T-helper 1 cell (primary cell): Measurements from ENCODE around the gene BLOC1S5.
"Not testable (repeated sequence)": the region's sequence is repeated elsewhere in the genome, so short reads cannot be mapped to it uniquely, and the experiment has no call there.

Experiments
- DNase-seq, 5 donors: peaks; one replicate each; pipeline ENCODE4 v3.0.0-alpha.2; 2012 to 2020

Gene BLOC1S5

DNA sequence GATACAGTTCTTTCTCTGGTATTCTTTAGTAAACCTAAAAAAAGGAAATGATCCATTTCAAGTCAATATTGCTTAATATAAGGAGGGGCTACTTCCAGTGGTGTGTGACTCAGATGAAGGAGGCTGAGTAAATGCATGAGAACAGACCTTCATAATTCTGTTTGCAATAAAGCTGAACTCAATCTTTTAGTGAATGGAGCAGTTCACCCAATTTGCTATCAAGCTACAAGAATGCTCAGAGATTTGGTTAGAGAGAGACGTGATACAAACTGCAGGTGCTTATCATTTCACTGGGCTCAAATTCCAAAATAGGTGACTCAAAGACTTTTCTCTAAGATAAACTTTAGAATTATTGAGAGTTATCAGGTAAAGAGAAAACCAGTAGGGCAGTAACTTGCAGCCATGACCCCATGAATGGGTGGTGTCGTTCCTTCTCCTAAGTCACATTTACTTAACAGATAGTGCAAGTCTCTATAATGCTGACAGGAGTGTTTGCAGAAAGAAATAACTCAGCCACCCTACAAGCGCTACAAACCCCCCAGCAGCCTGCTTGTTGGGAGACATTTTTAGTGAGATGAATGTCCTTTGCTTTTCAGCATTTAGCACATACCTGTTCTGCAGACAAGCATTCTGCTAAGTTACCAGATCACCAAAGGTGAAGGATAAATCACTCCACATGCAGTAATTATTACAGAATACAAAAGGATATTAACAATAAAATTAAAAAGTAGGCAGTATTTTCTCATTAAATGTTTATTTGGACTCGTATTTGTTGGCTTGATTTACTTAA is 16.4 kb upstream of the BLOC1S5 start:
- DNase-seq, result no peak

DNA sequence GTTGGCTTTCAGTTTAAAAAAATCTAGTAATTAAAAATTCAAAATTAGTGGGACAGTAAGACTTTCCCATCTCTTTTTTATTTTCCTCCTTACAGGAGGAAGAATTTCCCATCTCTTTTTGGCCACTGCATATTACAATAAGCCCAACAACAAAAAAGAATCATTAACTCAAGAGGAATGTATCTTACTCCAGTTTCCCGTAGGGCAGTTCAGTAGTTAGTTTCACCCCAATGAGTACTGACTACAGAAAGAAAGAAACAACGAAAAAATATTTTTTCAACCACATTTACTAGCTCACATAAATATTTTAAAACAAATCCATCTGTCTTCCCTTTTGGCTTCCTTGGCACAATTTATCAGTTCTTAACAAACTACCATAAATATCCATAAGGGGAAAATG is 14.9 kb upstream of the BLOC1S5 start:
- DNase-seq, result no peak

DNA sequence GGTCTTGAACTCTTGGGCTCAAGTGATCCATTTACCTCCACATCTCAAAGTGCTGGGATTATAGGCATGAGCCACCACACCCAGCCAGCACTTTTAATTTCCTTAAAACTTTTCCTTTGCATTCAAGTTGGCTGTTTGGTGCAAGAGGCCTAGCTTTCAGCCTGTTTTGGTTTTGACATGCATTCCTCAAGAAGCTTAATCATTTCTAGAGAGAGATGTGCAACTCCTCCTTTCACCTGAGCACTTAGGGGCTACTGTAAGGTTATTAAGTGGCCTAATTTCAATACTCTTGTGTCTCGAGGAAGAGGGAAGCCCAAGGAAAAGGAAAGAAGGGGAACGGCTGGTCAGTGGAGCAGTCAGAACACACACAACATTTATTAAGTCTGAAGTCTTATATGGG is 13.8 kb upstream of the BLOC1S5 start:
- no peak for DNase-seq

DNA sequence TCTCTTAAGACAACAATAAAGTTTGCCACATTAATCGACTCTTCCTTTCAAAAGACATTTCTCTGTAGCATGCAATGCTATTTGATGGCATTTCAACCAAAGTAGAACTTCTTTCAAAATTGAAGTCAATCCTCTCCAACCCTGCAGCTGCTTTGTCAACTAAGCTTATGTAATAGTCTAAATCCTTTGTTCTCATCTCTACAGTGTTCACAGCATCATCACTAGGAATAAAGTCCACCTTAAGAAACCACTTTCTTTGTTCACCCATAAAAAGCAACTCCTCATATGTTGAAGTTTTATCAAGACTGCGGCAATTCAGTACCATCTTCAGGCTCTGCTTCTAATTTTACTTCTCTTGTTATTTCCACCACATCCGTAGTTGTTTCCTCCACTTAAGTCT is 11.5 kb upstream of the BLOC1S5 start:
- DNase-seq, result no peak

DNA sequence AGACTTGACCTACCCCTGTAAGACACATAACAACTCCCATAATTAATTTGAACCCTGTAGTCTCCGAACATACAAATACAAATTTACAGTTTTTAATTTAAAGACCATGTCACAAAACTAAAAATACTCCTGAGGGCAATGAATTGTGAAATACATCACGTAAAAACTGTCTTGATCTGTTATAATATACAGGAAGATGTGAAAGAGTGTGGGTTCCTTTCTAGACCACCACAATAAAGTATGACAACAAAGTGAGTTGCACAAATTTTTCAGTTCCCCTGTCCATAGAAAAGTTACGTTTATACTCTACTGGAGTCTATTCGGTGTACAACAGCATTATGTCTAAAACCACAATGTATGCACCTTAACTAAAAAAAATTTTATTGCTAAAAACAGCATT is 11.0 kb upstream of the BLOC1S5 start:
- no peak for DNase-seq

DNA sequence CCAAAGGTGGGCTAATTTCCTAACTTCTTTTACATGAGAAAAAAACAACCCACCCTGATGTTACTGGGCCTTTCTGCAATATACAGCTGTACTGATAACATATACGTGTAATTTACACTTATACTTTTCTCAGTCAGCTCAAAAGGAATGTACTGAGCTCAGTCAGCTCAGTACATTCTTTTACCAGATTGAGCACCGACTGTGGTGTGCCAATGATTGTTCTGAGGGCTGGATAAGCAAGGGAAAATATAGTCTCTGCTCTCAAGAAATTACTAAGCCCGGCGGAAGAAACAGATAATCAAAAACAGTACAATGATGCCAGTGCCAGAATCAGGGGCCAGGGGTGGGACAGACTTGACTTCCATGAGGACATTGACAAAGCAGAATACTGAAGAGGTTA is 10.0 kb upstream of the BLOC1S5 start:
- no peak for DNase-seq

DNA sequence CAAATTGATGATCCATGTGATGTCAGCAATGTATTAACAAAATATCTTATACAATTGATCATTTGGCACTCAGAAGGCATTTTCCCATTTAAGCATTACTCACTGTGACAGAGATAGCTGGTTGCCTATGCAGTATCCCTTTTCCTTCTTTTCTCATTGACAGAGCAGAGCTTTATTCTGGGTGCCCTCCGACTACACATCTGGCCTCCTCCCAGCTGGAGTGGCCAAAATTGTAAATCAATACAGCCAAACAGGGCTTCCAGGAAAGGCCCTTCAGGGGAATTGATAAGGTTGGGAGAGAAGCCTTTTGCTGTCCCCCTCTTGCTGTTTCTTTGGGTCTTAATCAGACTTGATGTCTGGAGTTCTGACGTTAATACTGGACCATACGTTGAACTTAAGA is 9.6 kb upstream of the BLOC1S5 start:
- DNase-seq, result no peak

DNA sequence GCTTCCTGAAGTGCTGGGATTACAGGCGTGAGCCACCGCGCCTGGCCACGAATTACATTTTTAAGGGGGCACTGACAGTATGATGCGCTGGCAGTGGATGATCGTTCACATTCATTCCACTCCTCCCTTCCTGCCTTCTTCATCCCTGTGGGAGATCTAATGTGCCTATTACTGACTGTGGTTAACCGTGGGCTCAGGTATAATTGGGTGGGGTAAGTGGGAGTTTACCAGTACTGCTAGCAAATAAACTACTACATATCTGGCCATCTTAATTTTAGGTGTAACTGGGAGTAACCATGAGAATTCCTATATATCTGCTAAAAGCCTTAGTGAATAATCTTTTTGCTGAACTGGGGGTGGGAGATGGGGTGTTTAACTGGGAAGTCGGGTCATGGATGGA is 6.5 kb upstream of the BLOC1S5 start:
- no peak for DNase-seq

DNA sequence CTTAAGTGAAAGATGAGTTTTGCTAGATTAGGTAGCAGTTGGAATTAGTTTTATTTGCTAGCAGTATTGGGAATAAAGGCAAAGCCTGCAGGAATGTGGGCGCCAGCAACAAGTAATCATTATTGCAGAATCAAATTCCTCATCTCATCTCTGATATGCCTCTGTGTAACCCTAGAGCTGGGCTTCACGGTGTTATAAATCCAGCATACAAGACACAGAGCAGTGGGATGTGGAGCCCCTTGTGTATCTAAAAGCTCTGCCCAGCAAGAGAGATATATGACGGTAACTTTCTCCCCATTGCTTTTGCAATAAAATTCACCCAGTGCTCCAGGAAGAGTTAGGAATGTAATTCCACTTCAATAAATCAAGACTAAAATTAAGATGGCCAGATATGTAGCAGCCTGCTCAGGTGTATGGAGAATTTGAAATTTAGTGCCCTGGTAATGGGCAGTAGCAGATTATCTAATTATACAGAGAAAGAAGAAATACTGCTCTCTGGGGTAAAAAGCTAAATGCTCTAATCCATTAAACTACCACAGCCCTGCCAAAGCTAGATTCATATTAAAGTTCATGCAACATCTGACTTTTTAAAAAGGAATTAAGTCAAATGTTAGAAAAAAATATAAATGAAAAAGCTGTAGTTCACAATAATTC is 5.6 kb upstream of the BLOC1S5 start:
- DNase-seq, result no peak

DNA sequence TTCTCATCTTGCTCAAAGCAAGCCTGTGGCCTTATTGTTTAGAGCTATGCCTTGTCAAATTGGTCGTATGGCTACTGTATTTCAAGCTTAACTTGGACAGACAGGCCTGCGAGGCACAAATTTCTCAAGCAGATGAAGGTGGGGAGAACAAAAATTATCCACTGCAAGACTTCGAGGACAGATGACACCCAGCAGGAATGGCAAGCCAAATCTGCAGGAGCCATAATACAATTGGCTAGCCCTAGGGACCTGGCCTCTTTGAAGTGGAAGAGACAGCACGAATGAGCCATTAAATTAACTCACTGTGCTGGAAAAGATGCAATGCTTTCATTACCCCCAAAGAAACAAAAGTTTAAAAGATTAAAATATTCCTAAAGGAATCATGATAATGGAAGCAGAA is 5.0 kb upstream of the BLOC1S5 start:
- no peak for DNase-seq

DNA sequence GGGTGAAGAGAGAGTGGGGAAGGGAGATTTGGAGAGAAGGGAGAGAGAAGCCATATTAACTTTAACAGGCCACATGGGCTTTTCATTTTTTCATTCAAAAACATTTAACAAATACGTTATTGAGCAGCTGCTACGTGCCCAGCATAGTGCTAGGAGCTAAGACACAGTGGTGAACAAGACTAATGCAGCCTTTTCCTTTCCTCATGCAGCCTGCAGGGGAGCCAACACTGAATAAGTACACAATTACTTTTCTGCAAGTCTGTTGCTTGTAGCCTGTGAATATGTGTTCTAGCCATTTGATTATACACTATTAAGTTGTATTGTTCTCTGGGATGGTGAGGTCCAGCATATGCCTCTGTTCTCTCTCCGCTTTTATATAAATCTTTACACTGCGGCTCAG is 1.9 kb upstream of the BLOC1S5 start:
- peak in 1 of 5 donors; percentile 33 for DNase-seq

DNA sequence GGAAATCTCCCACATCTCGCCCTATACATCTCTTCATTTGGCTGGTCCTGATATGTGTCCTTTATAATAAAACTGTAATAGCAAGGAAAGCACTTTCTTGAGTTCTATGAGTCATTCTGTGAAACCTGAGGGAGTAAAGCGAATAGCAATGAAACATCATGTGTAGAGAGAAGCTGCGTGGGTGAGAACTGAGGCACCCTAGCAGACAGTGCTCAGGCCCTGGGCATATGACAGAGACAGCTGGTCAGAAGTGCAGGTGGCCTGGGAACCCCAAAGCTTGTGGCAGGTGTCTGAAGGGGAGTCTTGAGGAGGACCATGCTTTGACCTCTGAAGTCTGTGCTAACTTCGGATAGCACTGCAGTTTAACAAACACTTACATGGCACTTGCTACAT is 1.3 kb upstream of the BLOC1S5 start:
- peak in 1 of 5 donors; percentile 58 for DNase-seq

DNA sequence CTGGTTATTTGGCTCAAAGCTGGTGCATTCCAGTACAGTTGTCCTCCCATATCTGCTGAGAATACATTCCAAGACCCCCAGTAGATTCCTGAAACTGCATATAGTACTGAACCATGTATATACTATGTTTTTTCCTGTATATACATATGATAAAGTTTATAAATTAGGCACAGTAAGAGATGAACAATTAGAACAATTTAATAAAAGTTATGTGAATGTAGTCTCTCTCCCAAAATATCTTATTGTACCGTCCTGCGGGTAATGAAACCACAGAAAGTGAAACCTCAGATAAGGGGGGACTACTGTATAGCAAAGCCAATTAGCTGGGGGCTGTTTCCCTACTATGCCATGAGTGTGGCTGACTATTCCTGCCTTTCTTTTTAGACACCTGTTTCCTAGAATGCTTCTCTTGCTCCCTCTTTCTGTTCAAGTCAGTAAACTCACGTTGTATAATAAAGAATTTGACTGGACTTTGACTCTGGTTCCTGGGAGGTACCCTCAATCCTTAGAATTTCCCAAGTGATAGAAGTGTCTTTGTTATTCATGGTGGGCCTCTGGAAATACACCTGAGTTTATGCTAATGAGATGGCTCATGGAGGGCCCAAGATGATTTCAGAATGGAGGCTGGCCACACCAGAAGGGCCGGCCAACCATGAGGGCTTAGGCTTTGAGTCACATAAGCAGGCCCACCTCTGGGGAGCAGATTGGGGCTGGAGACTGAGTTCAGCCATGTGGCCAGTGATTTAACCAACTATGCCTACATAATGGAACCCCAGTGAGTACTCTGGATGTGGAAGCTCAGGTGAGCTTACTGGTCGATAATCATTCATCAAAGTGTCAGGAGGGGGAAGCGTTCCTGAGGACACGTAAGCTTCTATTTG is 689 bp upstream of the BLOC1S5 start:
- no peak for DNase-seq

DNA sequence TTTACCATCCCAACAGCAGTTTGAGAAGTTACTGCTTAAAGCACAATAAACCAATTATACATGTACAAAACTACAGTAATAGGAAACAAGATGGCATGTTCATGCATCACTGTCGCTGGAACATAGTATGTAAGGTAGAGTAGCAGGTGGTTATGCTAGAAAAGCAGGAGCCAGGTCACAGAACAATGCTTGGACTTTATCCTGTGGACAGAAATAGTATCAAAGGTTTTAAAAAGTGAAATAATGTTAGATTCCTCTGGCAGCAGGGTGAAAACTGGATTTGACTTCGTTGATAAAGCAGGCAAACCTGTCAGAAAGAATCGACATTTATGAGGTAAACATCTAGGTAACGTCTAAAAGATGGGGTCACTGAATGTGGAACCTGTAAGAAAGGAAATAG is 2.5 kb downstream of the BLOC1S5 start:
- no peak for DNase-seq

DNA sequence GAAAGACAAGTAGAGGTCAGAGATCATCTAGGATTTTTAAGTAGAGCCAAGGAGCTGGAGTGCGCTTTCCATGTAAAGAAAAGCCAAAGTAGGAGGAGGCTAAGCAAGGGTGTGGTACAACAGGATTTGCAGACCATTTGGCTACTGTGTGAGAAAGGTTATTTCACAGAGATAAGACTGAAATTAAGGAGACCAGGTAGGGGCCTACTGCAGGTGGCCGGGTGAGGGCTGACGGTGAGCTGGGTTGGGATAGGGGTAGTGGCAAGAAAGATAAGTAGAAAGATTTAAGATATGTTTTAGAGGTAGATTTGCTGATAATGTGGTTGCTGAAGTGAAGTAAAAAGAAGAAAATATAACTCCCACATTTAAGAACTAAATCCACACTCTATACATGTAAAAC is 3.8 kb downstream of the BLOC1S5 start:
- no peak for DNase-seq

DNA sequence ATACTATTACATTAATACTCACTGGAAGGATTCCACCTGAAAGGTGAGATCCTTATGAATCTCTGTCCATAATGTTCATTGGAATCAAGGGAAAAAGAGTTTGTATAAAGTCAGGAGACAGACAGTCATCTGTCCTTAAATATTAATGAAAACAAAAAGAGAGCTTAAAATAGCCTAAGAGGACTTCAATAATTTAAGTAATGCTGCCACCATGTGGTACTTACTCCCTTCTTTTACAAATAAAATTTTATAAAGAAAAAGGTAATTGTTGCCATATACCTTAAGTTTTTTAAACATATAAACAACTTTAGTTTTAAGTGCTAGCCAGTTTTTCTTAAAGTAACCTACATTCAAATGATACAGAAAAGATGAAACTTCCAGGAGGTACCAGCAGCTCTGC is 5.1 kb downstream of the BLOC1S5 start:
- peak in 1 of 5 donors; percentile 6 for DNase-seq

DNA sequence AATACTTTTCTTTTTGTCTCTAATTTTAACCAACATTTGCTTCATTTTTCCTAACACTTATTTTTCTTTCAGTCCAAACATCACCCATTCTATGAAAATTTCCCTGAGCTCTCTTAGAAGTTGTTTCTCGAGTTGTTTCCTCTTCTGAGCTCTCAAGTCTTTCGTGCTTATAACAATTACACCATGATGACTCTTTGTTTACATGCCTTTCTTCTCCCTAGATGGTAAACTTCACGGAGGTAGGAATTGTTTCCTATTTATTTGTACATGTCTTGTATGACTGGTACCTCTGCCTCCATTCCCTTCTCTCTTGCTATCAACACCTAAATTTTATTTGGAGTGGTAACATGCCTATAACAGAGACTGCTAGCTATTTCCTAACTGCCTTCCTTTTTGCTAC is 6.4 kb downstream of the BLOC1S5 start:
- DNase-seq, result no peak

DNA sequence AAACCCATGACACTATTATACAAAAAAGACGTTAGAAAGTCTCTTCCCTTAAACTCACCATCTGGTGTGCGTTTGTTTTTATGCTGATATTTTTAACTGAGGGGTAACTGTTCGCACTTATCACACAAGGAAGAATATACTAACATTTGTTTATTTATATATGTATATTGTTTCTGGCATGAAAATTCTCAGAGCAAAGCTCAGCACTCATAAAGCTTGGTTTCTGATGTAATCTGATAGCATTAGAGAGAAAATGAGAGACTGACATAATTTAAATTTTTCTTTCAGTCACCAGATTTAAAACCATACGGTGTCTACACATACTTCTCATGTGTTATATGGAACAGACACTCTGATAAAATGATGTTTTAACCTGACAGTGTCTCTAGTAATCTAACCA is 6.9 kb downstream of the BLOC1S5 start:
- DNase-seq, result no peak

DNA sequence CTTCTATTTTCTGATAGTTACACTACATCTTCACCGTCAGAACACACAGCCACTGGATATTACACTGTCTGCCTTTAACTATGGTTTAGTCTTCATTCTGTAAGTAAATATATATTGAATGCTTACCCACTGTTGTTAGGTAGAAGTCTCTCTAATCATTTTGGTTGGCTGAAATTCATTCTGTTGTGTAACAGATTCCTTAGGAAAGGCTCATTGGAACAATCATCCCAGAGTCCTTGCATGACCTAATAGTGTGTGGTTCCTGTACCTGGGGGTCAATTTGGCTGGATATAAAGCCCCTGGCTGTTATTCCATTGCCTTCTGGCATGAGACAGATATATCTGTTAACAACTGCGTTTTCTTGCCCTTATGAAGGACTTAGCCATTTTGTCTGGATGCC is 9.9 kb downstream of the BLOC1S5 start:
- no peak for DNase-seq

DNA sequence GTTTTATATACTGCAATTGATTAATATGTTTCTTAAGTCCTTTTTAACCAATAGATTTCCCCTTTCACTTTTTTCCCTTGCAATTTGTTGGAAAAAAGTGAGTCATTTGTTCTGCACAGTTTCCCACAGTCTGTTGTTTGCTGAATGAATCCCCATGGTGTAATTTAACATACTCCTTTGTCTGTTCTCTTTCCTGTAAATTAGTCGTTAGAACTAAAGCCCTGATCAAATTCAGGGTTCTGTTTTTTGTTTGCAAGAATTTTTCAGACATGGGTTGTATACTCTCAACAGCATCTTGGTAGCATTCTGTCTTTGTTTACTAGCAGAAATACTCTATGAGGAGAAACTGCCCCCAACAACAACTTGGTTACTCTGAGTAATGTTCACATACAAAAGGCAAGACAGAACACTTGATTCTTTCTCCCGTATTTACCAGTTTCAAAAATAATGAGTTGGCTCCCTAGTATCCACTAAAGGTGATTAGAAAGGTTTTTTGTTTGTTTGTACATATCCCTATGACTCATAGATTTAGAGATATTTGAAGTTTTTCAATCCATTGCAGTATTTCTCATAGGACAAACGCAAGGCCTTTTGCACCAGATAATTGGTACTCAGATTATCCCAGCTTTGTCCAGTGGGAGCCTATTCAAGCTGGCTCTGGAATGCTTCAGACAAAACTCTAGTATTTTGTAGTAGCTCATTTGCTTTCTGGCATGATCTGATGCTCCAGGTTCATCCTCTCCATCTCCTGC is 16.5 kb downstream of the BLOC1S5 start:
- DNase-seq, result no peak

DNA sequence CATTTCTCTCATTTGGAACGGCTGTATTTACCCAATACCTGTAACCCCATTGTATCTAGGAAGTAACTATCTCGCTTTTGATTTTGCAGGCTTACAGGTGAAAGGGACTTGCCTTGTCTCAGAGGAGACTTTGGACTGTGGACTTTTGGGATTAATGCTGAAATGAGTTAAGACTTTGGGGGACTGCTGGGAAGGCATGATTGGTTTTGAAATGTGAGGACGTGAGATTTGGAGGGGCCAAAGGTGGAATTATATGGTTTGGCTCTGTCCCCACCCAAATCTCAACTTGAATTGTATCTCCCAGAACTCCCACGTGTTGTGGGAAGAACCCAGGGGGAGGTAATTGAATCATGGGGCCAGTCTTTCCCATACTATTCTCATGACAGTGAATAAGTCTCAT is 18.4 kb downstream of the BLOC1S5 start:
- not testable (repeated sequence) for DNase-seq

DNA sequence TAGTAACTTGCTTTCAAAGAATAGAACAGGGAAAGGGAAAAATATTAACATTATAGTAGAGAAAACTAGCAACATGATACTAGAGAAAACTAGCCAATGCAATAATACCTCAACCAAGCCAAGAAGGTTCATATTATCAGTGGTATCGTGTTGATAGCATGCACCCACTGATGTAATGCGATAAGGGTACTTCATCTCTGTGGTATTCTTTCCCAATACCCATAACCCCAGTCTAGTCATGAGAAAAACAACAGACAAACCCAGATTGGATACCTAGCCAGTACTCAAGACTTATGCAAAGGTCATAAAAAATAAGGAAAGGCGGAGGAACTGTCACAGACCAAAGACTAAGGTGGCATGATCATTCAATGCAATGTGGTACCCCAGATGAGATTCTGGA is 21.0 kb downstream of the BLOC1S5 start:
- no peak for DNase-seq
